ENCODE measurements around the gene COL8A2.

Gene COL8A2

DNA sequence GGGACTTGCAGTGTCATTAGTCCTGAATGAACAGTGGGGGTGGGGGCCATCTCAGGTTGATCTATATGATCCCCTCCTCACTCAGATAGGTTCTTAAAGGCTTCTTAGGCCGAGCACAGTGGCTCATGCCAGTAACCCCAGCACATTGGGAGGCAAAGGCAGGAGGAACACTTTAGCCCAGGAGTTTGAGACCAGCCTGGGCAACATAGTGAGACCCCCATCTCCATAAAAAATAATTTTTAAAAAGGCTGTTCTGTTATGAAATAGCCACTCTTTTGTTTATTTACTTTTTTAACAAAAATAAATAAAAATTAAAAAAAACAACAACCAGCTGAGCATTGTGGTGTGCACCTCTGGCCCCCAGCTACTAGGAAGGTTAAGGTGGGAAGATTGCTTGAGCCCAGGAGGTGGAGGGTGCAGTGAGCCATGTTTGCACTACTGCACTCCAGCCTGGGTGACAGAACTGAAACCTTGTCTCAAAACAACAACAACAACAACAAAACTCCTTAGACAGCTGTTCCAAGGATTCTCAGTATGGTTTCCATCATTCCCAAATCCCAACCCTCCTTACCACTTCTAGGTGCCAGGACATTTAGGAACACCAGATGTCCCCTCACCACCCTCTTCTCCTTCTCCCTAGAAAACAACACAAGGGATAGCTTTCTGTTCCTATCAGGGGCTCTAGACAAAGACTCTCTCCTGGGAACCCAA, 26.3 kb upstream of the COL8A2 start:
- Histone ChIP-seq H3K4me3 (ENCODE audit: low read depth, low read length) (no peak overlapping the region), H3K4me1 (ENCODE audit: control insufficient read depth, insufficient read depth, low read length) (no peaks in the 10 kb centered on the region), H3K27ac (ENCODE audit: extremely low read depth, low read depth, low read length) (no peak overlapping the region), H3K36me3 (ENCODE audit: control insufficient read depth in 2 of 2, insufficient read depth in 1 of 2, low read length in 2 of 2) (peaks cover 0 to 12% of the 10 kb centered on the region in 2 experiments; a peak in 1 of 3 replicates), H3K9me3 (ENCODE audit: control insufficient read depth, insufficient read depth, low read depth, low read length) (no peaks in the 10 kb centered on the region)
- POLR2A ChIA-PET: interaction anchor here (0.5 to 3.8 kb wide), 6 partner anchors 9 to 173 kb away, joined by 3 to 28 read pairs (median 14); partner anchors contain the start of genes EVA1B and THRAP3
- TF ChIP-seq ZNF558 (tag by site-specific recombination; IDR thresholded peaks at IDR 0.05): 0 out of 2 replicates have a peak, but pooled peaks have one; percentile 39
- TF ChIP-seq, protein P1, sequence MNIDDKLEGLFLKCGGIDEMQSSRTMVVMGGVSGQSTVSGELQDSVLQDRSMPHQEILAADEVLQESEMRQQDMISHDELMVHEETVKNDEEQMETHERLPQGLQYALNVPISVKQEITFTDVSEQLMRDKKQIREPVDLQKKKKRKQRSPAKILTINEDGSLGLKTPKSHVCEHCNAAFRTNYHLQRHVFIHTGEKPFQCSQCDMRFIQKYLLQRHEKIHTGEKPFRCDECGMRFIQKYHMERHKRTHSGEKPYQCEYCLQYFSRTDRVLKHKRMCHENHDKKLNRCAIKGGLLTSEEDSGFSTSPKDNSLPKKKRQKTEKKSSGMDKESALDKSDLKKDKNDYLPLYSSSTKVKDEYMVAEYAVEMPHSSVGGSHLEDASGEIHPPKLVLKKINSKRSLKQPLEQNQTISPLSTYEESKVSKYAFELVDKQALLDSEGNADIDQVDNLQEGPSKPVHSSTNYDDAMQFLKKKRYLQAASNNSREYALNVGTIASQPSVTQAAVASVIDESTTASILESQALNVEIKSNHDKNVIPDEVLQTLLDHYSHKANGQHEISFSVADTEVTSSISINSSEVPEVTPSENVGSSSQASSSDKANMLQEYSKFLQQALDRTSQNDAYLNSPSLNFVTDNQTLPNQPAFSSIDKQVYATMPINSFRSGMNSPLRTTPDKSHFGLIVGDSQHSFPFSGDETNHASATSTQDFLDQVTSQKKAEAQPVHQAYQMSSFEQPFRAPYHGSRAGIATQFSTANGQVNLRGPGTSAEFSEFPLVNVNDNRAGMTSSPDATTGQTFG (tag by site-specific recombination; IDR thresholded peaks at IDR 0.05; ENCODE audit: borderline replicate concordance): no peak
- TF ChIP-seq ZNF76 (tag by site-specific recombination; IDR thresholded peaks at IDR 0.05; ENCODE audit: borderline replicate concordance, low read depth): no peak
- TF ChIP-seq, protein P2, sequence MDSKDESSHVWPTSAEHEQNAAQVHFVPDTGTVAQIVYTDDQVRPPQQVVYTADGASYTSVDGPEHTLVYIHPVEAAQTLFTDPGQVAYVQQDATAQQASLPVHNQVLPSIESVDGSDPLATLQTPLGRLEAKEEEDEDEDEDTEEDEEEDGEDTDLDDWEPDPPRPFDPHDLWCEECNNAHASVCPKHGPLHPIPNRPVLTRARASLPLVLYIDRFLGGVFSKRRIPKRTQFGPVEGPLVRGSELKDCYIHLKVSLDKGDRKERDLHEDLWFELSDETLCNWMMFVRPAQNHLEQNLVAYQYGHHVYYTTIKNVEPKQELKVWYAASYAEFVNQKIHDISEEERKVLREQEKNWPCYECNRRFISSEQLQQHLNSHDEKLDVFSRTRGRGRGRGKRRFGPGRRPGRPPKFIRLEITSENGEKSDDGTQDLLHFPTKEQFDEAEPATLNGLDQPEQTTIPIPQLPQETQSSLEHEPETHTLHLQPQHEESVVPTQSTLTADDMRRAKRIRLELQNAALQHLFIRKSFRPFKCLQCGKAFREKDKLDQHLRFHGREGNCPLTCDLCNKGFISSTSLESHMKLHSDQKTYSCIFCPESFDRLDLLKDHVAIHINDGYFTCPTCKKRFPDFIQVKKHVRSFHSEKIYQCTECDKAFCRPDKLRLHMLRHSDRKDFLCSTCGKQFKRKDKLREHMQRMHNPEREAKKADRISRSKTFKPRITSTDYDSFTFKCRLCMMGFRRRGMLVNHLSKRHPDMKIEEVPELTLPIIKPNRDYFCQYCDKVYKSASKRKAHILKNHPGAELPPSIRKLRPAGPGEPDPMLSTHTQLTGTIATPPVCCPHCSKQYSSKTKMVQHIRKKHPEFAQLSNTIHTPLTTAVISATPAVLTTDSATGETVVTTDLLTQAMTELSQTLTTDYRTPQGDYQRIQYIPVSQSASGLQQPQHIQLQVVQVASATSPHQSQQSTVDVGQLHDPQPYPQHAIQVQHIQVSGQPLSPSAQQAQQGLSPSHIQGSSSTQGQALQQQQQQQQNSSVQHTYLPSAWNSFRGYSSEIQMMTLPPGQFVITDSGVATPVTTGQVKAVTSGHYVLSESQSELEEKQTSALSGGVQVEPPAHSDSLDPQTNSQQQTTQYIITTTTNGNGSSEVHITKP (tag by site-specific recombination; IDR thresholded peaks at IDR 0.05): peak; percentile 34; the same call in 1 of the 2 replicates
- 0 out of 2 replicates have a peak, but pooled peaks have one; percentile 16 for TF ChIP-seq ZBTB8A (tag by site-specific recombination; IDR thresholded peaks at IDR 0.05)
- TF ChIP-seq ZBTB17 (tag by site-specific recombination; IDR thresholded peaks at IDR 0.05): 0 out of 2 replicates have a peak, but pooled peaks have one; percentile 49
- TF ChIP-seq, protein P3, sequence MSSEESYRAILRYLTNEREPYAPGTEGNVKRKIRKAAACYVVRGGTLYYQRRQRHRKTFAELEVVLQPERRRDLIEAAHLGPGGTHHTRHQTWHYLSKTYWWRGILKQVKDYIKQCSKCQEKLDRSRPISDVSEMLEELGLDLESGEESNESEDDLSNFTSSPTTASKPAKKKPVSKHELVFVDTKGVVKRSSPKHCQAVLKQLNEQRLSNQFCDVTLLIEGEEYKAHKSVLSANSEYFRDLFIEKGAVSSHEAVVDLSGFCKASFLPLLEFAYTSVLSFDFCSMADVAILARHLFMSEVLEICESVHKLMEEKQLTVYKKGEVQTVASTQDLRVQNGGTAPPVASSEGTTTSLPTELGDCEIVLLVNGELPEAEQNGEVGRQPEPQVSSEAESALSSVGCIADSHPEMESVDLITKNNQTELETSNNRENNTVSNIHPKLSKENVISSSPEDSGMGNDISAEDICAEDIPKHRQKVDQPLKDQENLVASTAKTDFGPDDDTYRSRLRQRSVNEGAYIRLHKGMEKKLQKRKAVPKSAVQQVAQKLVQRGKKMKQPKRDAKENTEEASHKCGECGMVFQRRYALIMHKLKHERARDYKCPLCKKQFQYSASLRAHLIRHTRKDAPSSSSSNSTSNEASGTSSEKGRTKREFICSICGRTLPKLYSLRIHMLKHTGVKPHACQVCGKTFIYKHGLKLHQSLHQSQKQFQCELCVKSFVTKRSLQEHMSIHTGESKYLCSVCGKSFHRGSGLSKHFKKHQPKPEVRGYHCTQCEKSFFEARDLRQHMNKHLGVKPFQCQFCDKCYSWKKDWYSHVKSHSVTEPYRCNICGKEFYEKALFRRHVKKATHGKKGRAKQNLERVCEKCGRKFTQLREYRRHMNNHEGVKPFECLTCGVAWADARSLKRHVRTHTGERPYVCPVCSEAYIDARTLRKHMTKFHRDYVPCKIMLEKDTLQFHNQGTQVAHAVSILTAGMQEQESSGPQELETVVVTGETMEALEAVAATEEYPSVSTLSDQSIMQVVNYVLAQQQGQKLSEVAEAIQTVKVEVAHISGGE (tag by site-specific recombination; conservative IDR thresholded peaks at IDR 0.05; ENCODE audit: low read depth): peak; percentile 42
- peak; percentile 95 for TF ChIP-seq ZNF121 (tag by site-specific recombination; IDR thresholded peaks at IDR 0.05)
- TF ChIP-seq ZEB2 (tag by site-specific recombination; IDR thresholded peaks at IDR 0.05): no peak
- TF ChIP-seq ZNF521 (tag by site-specific recombination; IDR thresholded peaks at IDR 0.05): no peak
- CTCF ChIA-PET: interaction anchor here (0.6 to 4.4 kb wide), 9 partner anchors 9 to 268 kb away, joined by 3 to 132 read pairs (median 9); no protein-coding TSS in a partner anchor

DNA sequence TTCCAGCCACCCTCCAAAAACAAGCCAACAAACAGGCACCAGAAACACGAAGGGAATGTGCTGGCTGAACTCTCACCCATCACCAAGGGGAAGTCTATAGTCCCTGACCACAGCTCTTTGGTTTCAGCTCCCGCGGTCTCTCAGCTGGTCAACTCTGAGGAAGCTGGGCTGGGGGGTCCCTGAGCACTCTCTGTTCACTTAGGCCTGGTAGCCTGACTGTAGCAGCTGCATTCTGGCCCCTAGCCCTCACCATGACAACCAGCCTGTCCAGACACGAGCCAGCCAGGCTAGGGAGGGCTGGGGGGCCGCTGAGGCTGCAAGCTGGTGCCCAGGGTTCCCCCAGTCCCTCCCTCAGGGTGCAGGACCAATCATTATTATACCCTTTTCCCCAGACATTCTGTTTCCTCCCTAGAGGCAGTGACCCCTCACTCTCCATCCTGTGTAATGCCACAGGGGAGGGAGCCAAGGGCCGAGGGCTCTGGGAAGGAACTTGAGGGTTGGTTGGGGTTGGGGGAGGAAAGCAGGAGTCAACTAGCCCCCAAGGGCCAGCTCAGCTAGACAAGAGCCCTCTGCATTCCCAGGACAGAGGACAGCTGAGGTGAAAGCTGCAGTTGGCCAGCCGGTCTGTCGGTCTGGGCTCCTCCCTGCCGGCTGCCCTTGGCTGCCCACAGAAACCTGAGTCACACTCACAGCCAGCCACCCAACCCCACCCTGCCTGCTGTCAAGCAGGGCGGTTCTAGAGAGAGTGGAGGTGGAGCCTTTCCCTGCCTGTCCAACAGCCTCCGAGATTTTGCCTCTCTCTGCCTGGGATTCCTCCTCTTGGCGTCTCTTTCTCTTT, 25.5 kb upstream of the COL8A2 start:
- no peaks in the 10 kb centered on the region for H3K9me3 ChIP-seq (ENCODE audit: control insufficient read depth, insufficient read depth, low read depth, low read length)
- H3K4me3 ChIP-seq (ENCODE audit: low read depth, low read length): no peak overlapping the region; the same call in 1 of the 2 replicates
- no peaks in the 10 kb centered on the region for H3K4me1 ChIP-seq (ENCODE audit: control insufficient read depth, insufficient read depth, low read length)
- H3K27ac ChIP-seq (ENCODE audit: extremely low read depth, low read depth, low read length): no peak overlapping the region
- CTCF ChIA-PET: interaction anchor here (0.6 to 4.4 kb wide), 41 partner anchors 9 to 348 kb away, joined by 3 to 132 read pairs (median 5); partner anchors contain the start of genes AGO1 and THRAP3
- H3K36me3 ChIP-seq (ENCODE audit: control insufficient read depth in 2 of 2, insufficient read depth in 1 of 2, low read length in 2 of 2): peaks cover 0 to 13% of the 10 kb centered on the region in 2 experiments; a peak in 1 of 3 replicates
- POLR2A ChIA-PET: interaction anchor here (1.1 to 3.8 kb wide), 12 partner anchors 10 to 300 kb away, joined by 3 to 28 read pairs (median 7); partner anchors contain the start of genes EVA1B, LSM10, OSCP1 and THRAP3
- TF ChIP-seq, protein P4, sequence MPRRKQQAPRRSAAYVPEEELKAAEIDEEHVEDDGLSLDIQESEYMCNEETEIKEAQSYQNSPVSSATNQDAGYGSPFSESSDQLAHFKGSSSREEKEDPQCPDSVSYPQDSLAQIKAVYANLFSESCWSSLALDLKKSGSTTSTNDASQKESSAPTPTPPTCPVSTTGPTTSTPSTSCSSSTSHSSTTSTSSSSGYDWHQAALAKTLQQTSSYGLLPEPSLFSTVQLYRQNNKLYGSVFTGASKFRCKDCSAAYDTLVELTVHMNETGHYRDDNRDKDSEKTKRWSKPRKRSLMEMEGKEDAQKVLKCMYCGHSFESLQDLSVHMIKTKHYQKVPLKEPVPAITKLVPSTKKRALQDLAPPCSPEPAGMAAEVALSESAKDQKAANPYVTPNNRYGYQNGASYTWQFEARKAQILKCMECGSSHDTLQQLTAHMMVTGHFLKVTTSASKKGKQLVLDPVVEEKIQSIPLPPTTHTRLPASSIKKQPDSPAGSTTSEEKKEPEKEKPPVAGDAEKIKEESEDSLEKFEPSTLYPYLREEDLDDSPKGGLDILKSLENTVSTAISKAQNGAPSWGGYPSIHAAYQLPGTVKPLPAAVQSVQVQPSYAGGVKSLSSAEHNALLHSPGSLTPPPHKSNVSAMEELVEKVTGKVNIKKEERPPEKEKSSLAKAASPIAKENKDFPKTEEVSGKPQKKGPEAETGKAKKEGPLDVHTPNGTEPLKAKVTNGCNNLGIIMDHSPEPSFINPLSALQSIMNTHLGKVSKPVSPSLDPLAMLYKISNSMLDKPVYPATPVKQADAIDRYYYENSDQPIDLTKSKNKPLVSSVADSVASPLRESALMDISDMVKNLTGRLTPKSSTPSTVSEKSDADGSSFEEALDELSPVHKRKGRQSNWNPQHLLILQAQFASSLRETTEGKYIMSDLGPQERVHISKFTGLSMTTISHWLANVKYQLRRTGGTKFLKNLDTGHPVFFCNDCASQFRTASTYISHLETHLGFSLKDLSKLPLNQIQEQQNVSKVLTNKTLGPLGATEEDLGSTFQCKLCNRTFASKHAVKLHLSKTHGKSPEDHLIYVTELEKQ (tag by site-specific recombination; IDR thresholded peaks at IDR 0.05; ENCODE audit: borderline replicate concordance): no peak
- TF ChIP-seq, protein P5, sequence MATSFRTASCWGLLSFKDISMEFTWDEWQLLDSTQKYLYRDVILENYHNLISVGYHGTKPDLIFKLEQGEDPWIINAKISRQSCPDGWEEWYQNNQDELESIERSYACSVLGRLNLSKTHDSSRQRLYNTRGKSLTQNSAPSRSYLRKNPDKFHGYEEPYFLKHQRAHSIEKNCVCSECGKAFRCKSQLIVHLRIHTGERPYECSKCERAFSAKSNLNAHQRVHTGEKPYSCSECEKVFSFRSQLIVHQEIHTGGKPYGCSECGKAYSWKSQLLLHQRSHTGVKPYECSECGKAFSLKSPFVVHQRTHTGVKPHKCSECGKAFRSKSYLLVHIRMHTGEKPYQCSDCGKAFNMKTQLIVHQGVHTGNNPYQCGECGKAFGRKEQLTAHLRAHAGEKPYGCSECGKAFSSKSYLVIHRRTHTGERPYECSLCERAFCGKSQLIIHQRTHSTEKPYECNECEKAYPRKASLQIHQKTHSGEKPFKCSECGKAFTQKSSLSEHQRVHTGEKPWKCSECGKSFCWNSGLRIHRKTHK (tag by site-specific recombination; IDR thresholded peaks at IDR 0.05): no peak
- TF ChIP-seq ZNF521 (tag by site-specific recombination; IDR thresholded peaks at IDR 0.05) (no peak), ZBTB20 (tag by site-specific recombination; IDR thresholded peaks at IDR 0.05) (peak; percentile 34; the same call in 1 of the 2 replicates), HOXA7 (CRISPR knock-in tag; IDR thresholded peaks at IDR 0.05; ENCODE audit: borderline replicate concordance) (no peak), ZNF48 (tag by site-specific recombination; IDR thresholded peaks at IDR 0.05) (no peak)
